Measurements from ENCODE around the gene ADARB2.
"Not testable (repeated sequence)": the region's sequence is repeated elsewhere in the genome, so short reads cannot be mapped to it uniquely, and the experiment has no call there.

Gene ADARB2

GRCh38 chr10:1169981-1170866, 567.1 kb downstream of the ADARB2 start:
- no peak for DNase-seq (ENCODE audit: low spot score)

- no peak for DNase-seq (ENCODE audit: low spot score)
These were observed 568.0 kb downstream of the ADARB2 start for GRCh38 chr10:1169186-1169885.

- DNase-seq (ENCODE audit: low spot score), result no peak
These were observed 568.6 kb downstream of the ADARB2 start for GRCh38 chr10:1168763-1169162.

- DNase-seq (ENCODE audit: low spot score), result no peak
These were observed 570.5 kb downstream of the ADARB2 start for GRCh38 chr10:1166828-1167275.

- no peak for DNase-seq (ENCODE audit: low spot score)
These were observed 571.1 kb downstream of the ADARB2 start for GRCh38 chr10:1166101-1166827.

- DNase-seq (ENCODE audit: low spot score), result no peak
These were observed 573.5 kb downstream of the ADARB2 start for GRCh38 chr10:1163831-1164230.

GRCh38 chr10:1163204-1163660, 574.1 kb downstream of the ADARB2 start:
- no peak for DNase-seq (ENCODE audit: low spot score)

- DNase-seq (ENCODE audit: low spot score), result no peak
These were observed 574.7 kb downstream of the ADARB2 start for GRCh38 chr10:1162481-1163203.

GRCh38 chr10:1161315-1161673, 576.0 kb downstream of the ADARB2 start:
- not testable (repeated sequence) for DNase-seq (ENCODE audit: low spot score)

GRCh38 chr10:1160561-1161314, 576.6 kb downstream of the ADARB2 start:
- DNase-seq (ENCODE audit: low spot score), result no peak

- DNase-seq (ENCODE audit: low spot score), result no peak
These were observed 577.9 kb downstream of the ADARB2 start for GRCh38 chr10:1159131-1160061.

GRCh38 chr10:1158536-1158935, 578.8 kb downstream of the ADARB2 start:
- not testable (repeated sequence) for DNase-seq (ENCODE audit: low spot score)

- DNase-seq (ENCODE audit: low spot score), result no peak
These were observed 579.3 kb downstream of the ADARB2 start for GRCh38 chr10:1158066-1158465.

GRCh38 chr10:1157615-1157933, 579.8 kb downstream of the ADARB2 start:
- no peak for DNase-seq (ENCODE audit: low spot score)

- no peak for DNase-seq (ENCODE audit: low spot score)
These were observed 580.3 kb downstream of the ADARB2 start for GRCh38 chr10:1156921-1157614.

- no peak for DNase-seq (ENCODE audit: low spot score)
These were observed 580.8 kb downstream of the ADARB2 start for GRCh38 chr10:1156616-1156886.

- DNase-seq (ENCODE audit: low spot score), result no peak
These were observed 581.3 kb downstream of the ADARB2 start for GRCh38 chr10:1155791-1156615.

- no peak for DNase-seq (ENCODE audit: low spot score)
These were observed 582.6 kb downstream of the ADARB2 start for GRCh38 chr10:1154531-1155295.

All from HuH-7.5 (cell line).